Measurements from ENCODE around the gene ZNF333.

DNA sequence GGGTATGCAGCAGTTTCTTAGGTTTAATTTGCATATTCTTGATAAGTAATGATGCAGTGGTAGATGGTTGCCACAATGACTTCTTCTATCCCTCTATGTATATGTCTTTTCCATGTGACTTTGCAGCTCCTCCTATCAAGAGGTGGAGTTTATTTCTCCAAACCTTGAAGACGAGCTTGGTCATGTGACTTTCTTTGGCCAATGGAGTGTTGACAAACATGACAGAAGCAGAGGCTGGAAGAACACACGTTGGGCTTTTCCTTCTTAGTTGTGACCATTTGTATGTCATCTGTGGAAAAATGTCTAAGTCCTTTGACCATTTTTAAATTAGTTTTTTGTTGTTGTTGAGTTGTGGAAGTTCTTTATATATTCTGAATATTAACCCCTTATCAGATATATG is 32.3 kb downstream of the ZNF333 start:
- TF ChIP-seq CEBPB (IDR thresholded peaks at IDR 0.05; ENCODE audit: low read depth, low read length) (no peak), BHLHE40 (IDR thresholded peaks at IDR 0.05; ENCODE audit: low read depth, low read length) (no peak), POLR2A (IDR thresholded peaks at IDR 0.05; ENCODE audit: low read depth, low read length) (no peak), MXI1 (IDR thresholded peaks at IDR 0.05; ENCODE audit: borderline replicate concordance, low read depth, low read length) (no peak)
- TF ChIP-seq, protein P1, sequence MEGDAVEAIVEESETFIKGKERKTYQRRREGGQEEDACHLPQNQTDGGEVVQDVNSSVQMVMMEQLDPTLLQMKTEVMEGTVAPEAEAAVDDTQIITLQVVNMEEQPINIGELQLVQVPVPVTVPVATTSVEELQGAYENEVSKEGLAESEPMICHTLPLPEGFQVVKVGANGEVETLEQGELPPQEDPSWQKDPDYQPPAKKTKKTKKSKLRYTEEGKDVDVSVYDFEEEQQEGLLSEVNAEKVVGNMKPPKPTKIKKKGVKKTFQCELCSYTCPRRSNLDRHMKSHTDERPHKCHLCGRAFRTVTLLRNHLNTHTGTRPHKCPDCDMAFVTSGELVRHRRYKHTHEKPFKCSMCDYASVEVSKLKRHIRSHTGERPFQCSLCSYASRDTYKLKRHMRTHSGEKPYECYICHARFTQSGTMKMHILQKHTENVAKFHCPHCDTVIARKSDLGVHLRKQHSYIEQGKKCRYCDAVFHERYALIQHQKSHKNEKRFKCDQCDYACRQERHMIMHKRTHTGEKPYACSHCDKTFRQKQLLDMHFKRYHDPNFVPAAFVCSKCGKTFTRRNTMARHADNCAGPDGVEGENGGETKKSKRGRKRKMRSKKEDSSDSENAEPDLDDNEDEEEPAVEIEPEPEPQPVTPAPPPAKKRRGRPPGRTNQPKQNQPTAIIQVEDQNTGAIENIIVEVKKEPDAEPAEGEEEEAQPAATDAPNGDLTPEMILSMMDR (conservative IDR thresholded peaks at IDR 0.05; ENCODE audit: low read depth, low read length): no peak

Measured in IMR-90 (cell line).